GM21786 (cell line): Measurements from ENCODE around the gene LRRC39.
A peak's percentile ranks its signal among the peaks of the same experiment; 100 is the strongest.
"Not testable (repeated sequence)": the region's sequence is repeated elsewhere in the genome, so short reads cannot be mapped to it uniquely, and the experiment has no call there.

Experiments used
- ATAC-seq: cut with Tn5 transposase; IDR thresholded peaks from one replicate; pipeline ENCODE4 v1.9.1; 2021; ENCODE audit not compliant: unreplicated experiment

LRRC39 gene

DNA sequence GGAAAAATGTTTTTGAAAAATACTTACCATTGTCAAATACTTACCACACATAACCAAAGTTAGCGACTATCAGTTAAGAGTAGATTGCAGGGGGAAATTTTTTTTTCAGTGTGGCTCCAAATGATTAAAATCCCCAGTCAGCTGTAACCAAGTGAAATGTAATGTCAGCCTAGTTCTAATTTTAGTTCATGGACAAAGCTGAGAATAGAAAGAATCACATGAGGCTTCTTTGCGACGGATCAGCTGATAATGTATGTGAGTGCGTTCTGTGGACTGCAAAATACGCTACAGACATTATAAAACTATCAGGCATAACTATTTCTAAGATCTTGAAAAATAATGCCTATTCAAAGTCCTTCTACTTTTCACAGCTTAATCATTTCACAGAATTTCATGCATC, at the start of gene LRRC39:
Gene LRRC39 (minus strand): TSS at position 166 of the 400 bp plus-strand sequence. CDS start 9,740 bp downstream, outside the sequence.
- no peak for ATAC-seq

DNA sequence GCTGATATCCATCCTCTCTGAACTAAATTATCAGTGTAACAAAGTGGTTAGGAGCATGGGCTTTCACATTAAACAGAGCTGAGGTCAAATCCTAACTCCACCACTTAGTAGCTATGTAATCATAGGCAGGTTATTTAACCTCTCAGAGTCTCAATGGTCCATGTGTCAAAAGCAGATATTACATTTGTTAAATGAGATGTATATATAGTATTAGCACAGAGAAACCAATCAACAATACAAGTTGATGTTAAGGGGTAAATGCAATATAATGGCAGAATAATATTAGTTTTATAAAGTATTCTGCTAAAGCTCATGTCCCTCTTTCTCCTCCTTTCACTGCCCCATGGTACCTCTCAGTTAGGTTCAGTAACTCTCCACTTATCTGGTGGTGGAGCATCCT, 44.4 kb upstream of the LRRC39 start:
- ATAC-seq = no peak

DNA sequence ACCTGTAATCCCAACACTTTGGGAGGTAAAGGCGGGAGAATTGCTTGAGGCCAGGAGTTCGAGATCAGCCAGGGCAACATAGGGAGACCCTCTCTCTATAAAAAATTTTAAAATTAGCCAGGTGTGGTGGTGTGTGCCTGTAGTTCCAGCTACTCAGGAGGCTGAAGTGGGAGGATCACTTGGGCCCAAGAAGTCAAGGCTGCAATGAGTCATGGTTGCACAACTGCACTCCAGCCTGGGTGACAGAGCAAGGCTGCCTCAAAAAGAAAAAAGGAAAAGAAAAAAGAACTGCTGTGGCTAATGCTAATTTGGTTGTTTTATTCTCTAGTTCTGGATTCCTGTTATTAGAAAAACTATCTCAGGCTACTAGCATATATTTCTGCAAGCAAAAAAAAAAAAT, 41.8 kb upstream of the LRRC39 start:
- no peak for ATAC-seq

DNA sequence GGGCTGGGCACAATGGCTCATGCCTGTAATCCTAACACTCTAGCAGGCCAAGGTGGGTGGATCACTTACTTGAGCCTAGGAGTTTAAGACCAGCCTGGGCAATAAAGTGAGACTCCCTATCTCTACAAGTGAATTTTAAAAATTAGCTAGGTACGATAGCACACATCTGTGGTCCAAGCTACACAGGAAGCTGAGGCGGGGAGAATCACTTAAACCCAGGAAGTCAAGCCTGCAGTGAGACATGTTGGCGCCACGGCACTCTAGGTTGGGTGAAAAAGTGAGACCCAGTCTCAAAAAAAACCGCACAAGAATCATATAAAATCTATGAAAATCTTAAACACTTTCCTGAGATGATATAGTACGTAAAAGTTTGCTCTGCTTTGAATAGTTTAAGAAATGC, 41.4 kb upstream of the LRRC39 start:
- ATAC-seq = no peak

DNA sequence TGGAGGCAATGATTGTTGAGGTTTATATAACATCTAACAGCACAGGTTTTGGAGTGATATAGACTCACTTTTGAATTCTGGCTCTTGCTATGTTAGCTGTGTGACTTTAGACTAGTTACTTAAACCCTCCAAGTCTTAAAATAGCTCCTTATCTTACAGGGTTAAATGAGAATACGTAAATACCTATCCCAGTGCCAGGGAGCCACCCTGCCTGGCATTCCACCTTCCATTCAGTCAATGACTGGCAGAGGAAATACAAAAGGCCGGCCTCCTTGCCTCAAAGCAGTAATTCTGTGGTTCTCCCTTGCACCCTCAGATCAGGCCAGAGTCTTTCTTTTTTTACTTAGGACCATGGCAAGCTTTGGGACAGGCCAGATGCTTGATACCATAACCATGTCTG, 39.8 kb upstream of the LRRC39 start:
- ATAC-seq = no peak

DNA sequence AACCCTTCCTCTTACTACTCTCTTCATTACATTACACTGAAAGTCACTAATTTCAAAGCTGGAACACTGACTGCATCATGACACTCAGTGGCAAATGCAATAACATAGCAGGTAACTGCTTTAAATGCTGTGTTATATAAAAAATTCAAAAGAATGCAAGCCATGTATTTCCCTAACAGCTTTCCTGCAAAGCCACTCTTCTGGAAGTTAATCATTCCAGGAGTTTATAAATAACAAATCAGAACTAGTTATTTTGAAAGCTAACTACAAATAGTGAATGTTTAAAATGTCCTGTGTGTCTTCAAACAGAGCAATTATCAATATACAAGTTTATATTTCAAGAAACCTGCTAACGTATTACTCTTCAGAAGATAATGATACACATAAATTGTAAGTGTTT, 37.0 kb upstream of the LRRC39 start:
- ATAC-seq = no peak

DNA sequence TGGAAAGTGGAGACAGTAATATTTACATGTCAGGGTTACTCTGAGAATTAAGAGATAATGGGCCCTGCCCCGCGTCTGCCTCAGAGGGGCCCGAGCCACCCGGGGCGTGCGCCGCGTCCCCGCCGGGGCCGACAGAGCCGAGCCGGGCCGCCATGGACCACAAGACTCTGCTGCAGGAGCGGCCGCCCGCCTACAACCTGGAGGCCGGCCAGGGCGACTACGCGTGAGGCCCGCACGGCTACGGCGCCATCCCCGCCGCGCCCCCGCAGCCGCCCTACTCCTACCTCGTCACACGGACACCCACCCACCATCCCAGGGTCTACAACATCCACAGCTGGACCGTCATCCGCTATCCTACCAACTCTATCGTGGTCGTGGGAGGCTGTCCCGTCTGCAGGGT, 35.1 kb upstream of the LRRC39 start:
- ATAC-seq = no peak

DNA sequence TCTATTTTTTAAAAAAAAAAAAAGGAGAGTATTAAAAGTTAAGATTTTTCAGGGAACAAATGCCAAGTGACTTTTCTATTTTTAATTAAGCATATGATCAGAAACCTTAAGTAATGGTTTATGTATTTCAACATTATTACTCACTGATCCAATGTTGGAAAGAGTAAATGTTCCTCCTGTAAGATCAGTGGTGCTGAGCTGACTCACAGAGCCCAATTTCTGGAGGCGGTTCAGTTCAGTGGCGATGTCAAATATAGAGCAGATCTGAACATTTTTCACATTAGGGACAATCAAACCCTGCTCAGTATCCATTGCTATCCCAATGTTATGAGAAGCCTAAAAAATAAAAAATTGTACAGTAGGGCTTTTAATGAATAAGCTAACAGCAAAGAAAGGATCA, 28.2 kb upstream of the LRRC39 start:
- no peak for ATAC-seq

DNA sequence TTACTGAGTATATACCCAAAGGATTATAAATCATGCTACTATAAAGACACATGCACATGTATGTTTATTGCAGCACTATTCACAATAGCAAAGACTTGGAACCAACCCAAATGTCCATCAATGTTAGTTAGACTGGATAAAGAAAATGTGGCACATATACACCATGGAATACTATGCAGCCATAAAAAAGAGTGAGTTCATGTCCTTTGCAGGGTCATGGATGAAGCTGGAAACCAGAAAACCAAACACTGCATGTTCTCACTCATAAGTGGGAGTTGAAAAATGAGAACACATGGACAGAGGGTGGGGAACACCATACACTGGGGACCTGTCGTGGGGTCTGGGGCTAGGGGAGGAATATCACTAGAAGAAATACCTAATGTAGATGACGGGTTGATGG, 27.5 kb upstream of the LRRC39 start:
- not testable (repeated sequence) for ATAC-seq

DNA sequence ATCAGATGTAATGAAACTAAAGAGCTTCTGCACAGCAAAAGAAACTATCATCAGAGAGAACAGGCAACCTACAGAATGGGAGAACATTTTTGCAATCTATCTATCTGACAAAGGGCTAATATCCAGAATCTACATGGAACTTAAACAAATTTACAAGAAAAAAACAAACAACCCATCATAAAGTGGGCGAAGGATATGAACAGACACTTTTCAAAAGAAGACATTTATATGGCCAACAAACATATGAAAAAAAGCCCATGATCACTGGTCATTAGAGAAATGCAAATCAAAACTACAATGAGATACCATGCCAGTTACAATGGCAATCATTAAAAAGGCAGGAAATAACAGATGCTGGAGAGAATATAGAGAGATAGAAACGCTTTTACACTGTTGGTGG, 27.0 kb upstream of the LRRC39 start:
- not testable (repeated sequence) for ATAC-seq

DNA sequence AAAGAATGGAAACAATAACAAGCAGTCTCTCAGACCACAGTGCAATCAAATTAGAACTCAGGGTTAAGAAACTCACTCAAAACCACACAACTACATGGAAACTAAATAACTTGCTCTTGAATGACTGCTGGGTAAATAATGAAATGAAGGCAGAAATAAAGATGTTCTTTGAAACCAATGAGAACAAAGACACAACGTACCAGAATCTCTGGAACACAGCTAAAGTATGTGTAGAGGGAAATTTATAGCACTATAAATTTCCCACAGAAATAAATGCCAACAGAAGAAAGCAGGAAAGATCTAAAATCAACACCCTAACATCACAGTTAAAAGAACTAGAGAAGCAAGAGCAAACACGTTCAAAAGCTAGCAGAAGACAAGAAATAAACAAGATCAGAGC, 24.6 kb upstream of the LRRC39 start:
- ATAC-seq = not testable (repeated sequence)

DNA sequence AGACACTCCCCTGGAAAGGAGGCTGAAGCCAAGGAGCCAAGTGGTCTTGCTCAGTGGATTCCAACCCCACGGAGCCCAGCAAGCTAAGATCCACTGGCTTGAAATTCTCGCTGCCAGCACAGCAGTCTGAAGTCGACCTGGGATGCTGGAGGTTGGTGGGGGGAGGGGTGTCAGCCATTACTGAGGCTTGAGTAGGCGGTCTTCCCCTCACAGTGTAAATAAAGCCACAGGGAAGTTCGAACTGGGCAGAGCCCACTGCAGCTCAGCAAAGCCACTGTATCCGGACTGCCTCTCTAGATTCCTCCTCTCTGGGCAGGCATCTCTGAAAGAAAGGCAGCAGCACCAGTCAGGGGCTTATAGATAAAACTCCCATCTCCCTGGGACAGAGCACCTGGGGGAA, 22.0 kb upstream of the LRRC39 start:
- not testable (repeated sequence) for ATAC-seq

DNA sequence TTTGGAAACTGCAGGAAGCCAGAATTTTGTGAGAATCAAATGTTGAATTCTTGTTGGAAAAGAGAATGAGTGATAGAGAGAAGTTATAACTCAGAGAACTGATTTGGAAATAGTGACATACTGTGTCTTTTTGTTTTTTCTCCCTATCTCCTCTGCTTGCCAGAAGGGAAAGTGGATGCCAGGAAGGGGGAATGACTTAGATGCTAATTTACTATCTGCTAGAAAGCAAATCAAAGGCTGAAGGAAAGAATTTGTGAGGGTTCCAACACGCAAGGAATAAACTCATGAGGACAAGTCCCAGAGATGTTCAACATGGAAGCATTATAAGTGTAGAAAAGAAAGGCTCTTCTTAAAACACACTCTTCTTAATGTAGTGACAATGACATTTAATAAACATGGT, 20.5 kb upstream of the LRRC39 start:
- ATAC-seq = no peak

DNA sequence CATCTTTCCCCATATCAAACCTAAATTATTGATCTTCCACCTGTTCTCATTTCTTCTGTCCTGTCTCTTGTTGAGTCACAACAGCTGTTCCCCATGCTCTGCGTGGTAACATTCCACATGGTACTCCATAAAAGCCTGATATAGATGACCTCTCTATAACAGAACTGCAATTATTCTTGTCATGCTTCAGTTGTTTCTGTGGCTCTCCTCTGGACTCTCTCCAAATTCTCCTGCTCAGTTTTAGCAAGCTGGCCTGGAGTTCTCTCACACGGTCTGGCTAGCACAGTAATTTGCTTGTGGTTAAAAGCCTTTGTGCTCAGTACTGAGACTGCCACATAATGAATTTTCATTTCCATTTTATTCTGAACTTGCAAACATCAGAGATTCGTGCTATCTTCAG, 10.6 kb upstream of the LRRC39 start:
- peak; percentile 39 for ATAC-seq

DNA sequence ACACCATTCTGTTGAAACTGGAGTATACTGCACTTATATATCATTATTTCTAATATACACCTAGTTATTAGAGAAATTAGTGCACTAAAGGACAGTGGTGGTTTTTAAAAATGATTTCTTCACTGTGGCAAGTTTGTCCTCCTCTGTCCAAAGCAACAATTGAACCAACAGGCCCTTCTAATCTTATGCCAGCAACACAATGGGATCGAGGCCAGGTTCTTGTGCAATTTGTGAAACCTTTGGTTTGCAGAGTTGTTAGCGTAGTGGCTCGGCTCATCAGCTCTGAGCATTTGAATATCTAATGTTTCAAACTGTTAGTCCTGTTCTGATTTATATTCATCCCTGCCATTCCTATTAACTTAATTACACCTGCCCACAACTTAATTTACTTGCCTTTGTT, 9.9 kb upstream of the LRRC39 start:
- ATAC-seq = no peak

DNA sequence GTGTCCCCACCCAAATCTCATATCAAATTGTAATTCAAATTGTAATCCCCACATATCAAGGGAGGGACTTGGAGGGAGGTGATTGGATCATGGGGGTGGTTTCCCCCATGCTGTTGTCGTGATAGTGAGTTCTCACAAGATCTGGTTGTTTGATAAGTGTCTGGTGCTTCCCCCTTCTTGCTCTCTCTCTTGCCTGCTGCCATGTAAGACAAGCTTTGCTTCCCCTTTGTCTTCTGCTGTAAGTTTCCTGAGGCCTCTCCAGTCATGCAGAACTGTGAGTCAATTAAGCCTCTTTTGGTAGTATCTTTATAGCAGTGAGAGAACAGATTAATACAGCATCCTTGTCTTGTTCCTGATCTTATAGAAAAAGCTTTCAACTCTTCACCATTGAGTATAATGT, 6.5 kb upstream of the LRRC39 start:
- ATAC-seq = peak; percentile 85

DNA sequence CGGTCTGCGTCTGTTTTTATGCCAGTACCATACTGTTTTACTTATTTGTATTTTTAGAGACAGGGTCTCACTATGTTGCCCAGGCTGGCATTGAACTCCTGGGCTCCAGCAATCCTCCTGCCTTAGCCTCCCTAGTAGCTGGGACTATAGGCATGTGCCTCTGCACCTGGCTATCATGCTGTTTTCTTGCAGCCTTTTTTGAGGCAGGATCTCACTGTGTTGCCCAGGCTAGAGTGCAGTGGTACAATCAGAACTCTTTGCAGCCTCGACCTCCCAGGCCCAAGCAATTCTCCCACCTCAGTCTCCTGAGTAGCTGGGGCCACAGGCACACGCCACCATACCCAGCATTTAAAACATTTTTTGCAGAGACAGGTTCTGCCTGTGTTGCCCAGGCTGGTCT, 5.3 kb upstream of the LRRC39 start:
- ATAC-seq = no peak

DNA sequence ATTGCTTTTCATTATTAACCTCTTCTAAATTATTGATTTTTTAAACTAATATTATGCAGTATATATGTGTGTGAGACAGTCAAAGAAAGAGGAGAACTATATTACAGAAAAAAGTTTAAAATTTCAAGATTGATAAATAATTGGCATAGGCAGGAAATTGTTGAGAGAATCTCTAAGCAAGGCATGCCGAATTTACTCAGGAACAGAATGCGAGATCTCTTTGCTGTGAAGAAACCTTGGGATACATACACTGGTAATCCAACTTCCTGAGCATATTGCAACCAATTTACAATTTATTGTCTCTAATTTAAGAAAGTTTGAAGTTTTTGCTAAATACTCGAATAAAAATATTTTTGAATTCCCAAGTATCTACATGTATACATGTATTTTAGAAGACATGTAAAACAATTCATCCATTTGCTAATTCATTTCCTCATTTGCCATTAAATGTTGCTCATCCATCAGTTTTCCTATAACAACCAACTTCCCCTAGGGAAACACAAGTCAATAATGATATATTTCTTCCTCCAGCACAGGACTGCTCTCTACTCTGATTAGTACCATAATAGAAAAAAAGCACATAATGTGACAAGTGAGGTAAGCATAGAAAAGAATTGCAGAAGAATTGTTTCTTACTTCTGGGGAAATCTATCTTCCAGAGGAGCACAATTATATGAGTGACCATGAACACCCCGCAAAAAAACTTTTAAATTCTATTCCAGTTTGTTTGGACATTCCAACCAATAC, 588 bp downstream of the LRRC39 start:
- ATAC-seq = no peak

DNA sequence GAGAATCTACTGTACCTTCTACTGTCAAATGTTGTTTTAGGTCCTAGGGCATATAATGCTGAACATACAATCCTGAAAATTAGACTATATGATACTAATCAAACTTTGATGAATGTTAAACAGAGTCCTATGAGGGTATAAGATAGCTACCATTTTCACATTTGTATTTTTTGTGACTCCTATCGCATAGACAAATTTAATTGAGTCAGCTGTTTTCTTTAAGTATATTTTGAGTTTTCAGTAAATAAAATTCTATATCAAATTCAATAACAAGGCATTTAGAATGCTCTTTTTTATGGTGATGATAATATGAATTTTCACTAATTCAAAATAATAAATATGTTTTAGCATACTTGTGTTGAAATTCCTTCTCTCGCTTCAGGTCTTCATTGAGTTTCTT, 10.0 kb downstream of the LRRC39 start:
- ATAC-seq = no peak

DNA sequence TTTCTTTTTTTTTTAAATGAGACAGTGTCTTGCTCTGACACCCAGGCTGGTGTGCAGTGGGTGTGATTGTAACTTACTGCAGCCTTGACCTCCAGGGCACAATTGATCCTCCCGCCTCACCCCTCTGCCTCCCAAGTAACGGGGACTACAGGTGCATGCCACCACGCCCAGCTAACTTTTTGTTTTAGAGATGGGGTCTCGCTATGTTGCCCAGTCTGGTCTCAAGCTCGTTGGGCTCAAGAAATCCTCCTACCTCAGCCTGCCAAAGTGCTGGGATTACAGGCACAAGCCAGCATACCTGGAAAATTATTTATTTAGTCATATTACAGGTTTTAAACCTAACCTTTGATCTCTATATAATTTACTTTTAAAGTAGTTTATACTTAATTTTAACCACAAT, 13.4 kb downstream of the LRRC39 start:
- no peak for ATAC-seq

DNA sequence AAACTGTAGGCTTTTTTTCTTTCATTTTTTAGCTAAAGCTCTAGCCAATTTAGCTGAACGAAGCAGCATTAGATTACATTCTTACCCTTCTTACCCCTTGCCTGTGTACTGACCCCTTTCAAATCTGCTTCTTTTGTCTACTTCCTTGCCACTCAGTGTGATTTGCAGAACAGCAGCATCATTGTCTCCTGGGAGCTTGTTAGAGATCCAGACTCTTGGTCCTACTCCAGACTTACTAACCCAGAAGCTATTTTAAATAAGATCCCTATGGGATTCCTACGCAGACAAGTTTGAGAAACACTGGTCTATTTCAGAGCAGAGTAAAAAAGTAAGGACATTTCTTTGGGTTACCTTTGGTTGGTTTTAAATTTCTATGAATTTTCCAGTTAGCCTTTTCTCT, 13.8 kb downstream of the LRRC39 start:
- ATAC-seq = no peak

DNA sequence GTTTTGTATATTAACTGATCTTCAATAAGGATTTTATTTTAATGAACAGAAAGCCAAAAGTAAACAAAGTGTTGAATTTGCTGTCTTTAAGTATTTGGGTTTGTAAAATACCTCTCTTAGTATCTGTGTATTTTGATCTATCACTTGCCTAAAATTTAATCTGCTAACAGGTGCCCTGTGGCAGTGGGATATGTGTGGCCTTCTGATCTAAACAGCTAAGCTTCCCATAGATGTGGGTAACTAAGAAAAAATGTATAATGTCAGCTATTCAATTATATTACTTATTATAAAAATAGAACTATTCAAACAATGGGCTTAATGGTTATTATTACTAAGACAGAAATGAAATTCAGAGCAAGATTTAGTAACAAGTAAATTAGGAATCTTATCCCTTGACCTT, 15.2 kb downstream of the LRRC39 start:
- ATAC-seq = no peak

DNA sequence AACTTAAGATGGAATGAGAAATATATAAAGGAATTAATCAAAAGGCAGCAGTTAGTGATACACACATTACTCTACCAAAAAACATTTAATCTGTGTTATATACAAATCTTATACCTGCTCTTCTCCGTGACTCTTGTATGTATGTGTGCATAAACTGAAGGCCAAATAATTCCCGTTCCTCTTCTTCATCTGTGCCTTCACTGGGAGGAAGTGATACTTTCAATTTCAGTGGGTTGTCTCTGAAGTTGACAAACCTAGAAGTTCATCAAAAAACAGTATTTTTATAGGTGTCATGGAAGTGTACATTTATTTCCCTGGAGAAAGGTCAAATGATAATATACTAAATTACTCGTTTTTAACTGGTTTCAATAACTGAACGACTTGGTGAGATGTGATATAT, 25.8 kb downstream of the LRRC39 start:
- peak; percentile 87 for ATAC-seq
